Endodermal cell (in vitro differentiated cells): ENCODE results near the gene PHLDA1. TPM values are rescaled to one million over a fixed set of nuclear protein-coding genes. Genes with fewer than 3 reads are reported as not detected.

Source experiments
- DNase-seq: peaks from one replicate; pipeline ENCODE4 v3.0.0-alpha.2; 2017
- H3K27ac ChIP-seq: 2 replicates; pipeline ENCODE4 v1.5.1; 2013; ENCODE audit warnings: mild to moderate bottlenecking, low read depth, low read length, moderate library complexity
- H3K27me3 ChIP-seq: 2 replicates; pipeline ENCODE4 v1.6.1; 2013; ENCODE audit warnings: mild to moderate bottlenecking, low read length, moderate library complexity; ENCODE audit not compliant: insufficient read depth, control insufficient read depth, poor library complexity, severe bottlenecking
- H3K36me3 ChIP-seq: 2 replicates; pipeline ENCODE4 v1.7.0; 2013; ENCODE audit warnings: mild to moderate bottlenecking, low read length, moderate library complexity; ENCODE audit not compliant: control insufficient read depth, insufficient read depth
- H3K4me1 ChIP-seq: one replicate; pipeline ENCODE4 v1.7.0; 2013; ENCODE audit warnings: low read length; ENCODE audit not compliant: control insufficient read depth, insufficient read depth
- H3K4me3 ChIP-seq: 2 replicates; pipeline ENCODE4 v1.5.1; 2013; ENCODE audit warnings: mild to moderate bottlenecking, low read length, moderate library complexity
- H3K9ac ChIP-seq: 2 replicates; pipeline ENCODE4 v1.6.1; 2013; ENCODE audit warnings: mild to moderate bottlenecking, low read length, moderate library complexity; ENCODE audit not compliant: poor library complexity, severe bottlenecking; ENCODE audit errors: extremely low read depth
- H3K9me3 ChIP-seq: 2 replicates; pipeline ENCODE4 v1.6.1; 2013; ENCODE audit warnings: mild to moderate bottlenecking, low read length, moderate library complexity; ENCODE audit not compliant: control insufficient read depth
- H3K27ac Mint-ChIP-seq: 2 replicates; pipeline ENCODE4 v1.8.0; 2020; ENCODE audit warnings: mixed read lengths
- H3K27me3 Mint-ChIP-seq: 2 replicates; pipeline ENCODE4 v1.8.0; 2021; ENCODE audit warnings: mild to moderate bottlenecking, mixed read lengths; ENCODE audit not compliant: insufficient read depth
- H3K36me3 Mint-ChIP-seq: 2 replicates; pipeline ENCODE4 v1.8.0; 2020; ENCODE audit warnings: low read depth, mixed read lengths
- H3K4me1 Mint-ChIP-seq: 2 replicates; pipeline ENCODE4 v1.8.0; 2020; ENCODE audit warnings: mixed read lengths
- H3K4me3 Mint-ChIP-seq: 2 replicates; pipeline ENCODE4 v1.8.0; 2020; ENCODE audit warnings: mild to moderate bottlenecking, moderate library complexity, mixed read lengths
- H3K9me3 Mint-ChIP-seq: 2 replicates; pipeline ENCODE4 v1.8.0; 2020; ENCODE audit warnings: mild to moderate bottlenecking, mixed read lengths
- WGBS, 2 experiments: methylation state at CpG; one replicate each; pipeline versions ENCODE4 v1.1.5 to v1.1.7; 2013; ENCODE audit warnings: missing lambda C conversion rate in 2 of 2, mixed read lengths in 1 of 2; ENCODE audit not compliant: insufficient coverage in 1 of 2, insufficient read length in 1 of 2; 5-methylcytosine and 5-hydroxymethylcytosine counted together
- total RNA-seq, 2 donors: library from RNA; stranded (reverse); fragmentation: NEBNext Ultra II Directional in 1 of 2; extraction: Animal tissue kit (Norgen Biotek cat#: 25700) in 1 of 2; gene quantifications; 2 replicates in 1 of 2; 3 replicates in 1 of 2; pipeline ENCODE4 v1.2.1, GENCODE V29; 2021
- TF ChIP-seq, protein P1 (sequence below): fragments of 200-600 bp; sonication (generic); conservative IDR thresholded peaks from 2 replicates; pipeline ENCODE4 v1.5.0; 2021; ENCODE audit warnings: antibody characterized with exemption, mild to moderate bottlenecking

The PHLDA1 gene
- total RNA-seq, 2 donors from 2014 or later: 3.7 to 16.2 TPM

- H3K27ac ChIP-seq: peak overlapping the region; percentile 80
- H3K9ac ChIP-seq: no peak overlapping the region
- no peaks in the 10 kb centered on the region for H3K36me3 ChIP-seq
- TF ChIP-seq, protein P1, sequence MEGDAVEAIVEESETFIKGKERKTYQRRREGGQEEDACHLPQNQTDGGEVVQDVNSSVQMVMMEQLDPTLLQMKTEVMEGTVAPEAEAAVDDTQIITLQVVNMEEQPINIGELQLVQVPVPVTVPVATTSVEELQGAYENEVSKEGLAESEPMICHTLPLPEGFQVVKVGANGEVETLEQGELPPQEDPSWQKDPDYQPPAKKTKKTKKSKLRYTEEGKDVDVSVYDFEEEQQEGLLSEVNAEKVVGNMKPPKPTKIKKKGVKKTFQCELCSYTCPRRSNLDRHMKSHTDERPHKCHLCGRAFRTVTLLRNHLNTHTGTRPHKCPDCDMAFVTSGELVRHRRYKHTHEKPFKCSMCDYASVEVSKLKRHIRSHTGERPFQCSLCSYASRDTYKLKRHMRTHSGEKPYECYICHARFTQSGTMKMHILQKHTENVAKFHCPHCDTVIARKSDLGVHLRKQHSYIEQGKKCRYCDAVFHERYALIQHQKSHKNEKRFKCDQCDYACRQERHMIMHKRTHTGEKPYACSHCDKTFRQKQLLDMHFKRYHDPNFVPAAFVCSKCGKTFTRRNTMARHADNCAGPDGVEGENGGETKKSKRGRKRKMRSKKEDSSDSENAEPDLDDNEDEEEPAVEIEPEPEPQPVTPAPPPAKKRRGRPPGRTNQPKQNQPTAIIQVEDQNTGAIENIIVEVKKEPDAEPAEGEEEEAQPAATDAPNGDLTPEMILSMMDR: no peak
- Mint-ChIP-seq H3K27ac (no peak overlapping the region), H3K27me3 (no peaks in the 10 kb centered on the region), H3K36me3 (no peaks in the 10 kb centered on the region), H3K9me3 (no peaks in the 10 kb centered on the region), H3K4me1 (peaks cover 30% of the 10 kb centered on the region), H3K4me3 (no peak overlapping the region)
- peaks cover 13% of the 10 kb centered on the region for H3K4me1 ChIP-seq
- WGBS, 2 experiments: 65 to 83% methylated on average over 4 to 5 of the region's 5 CpGs
- no peak for DNase-seq
- H3K27me3 ChIP-seq: no peaks in the 10 kb centered on the region
- H3K9me3 ChIP-seq: no peaks in the 10 kb centered on the region
- no peak overlapping the region for H3K4me3 ChIP-seq
Observed at GRCh38 chr12:75977590-75977951, 54.0 kb downstream of the PHLDA1 start.

DNA sequence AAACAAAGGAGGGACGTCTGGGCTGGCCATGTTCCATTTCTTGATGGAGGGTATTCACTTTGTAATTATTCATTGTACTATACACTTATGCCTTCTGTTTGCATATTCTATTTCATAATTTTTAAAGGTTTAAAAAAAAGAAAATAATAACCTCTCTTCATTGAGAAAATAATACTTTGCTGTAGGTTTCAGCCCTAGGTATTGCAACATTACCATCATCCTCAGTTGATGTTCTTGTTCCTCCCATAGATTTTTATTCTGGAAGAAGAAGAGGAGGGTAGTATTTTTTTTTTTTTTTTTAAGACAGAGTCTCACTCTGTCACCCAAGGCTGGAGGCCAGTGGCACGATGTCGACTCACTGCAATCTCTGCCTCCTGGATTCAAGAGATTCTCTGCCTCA lies 54.7 kb downstream of the PHLDA1 start:
- Histone ChIP-seq H3K4me3 (no peak overlapping the region), H3K36me3 (no peaks in the 10 kb centered on the region), H3K27me3 (no peaks in the 10 kb centered on the region), H3K9ac (no peak overlapping the region), H3K9me3 (no peaks in the 10 kb centered on the region), H3K27ac (no peak overlapping the region), H3K4me1 (peaks cover 13% of the 10 kb centered on the region)
- WGBS, 2 experiments: 86 to 100% methylated on average over 2 to 3 of the region's 3 CpGs
- TF ChIP-seq, protein P1: no peak
- Mint-ChIP-seq H3K4me3 (no peak overlapping the region), H3K27ac (no peak overlapping the region), H3K4me1 (peaks cover 30% of the 10 kb centered on the region), H3K27me3 (no peaks in the 10 kb centered on the region), H3K36me3 (no peaks in the 10 kb centered on the region), H3K9me3 (no peaks in the 10 kb centered on the region)
- no peak for DNase-seq

DNA sequence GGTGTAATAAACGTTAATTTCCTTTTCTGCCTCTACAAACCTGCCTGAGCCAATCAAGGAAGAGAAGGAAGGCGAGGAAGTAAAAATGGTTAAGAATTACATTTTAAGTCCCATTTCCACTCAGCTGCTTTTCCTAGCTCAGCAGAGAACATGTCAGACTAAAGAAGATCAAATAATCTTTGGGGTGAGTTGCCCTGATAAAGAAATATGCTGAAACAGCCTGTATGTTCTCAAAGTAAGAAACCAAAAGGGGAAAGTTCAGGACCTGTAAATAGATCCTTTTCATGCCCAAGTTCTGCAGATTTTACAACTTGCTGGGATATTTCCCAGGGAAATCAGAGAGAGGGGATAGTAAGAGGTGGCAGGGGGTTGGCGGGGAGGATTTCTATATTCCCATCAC lies 55.5 kb downstream of the PHLDA1 start:
- Histone ChIP-seq H3K4me1 (peaks cover 13% of the 10 kb centered on the region), H3K9ac (no peak overlapping the region), H3K27me3 (no peaks in the 10 kb centered on the region), H3K9me3 (no peaks in the 10 kb centered on the region), H3K4me3 (no peak overlapping the region), H3K27ac (no peak overlapping the region), H3K36me3 (no peaks in the 10 kb centered on the region)
- no peak for DNase-seq
- TF ChIP-seq, protein P1: no peak
- Mint-ChIP-seq H3K9me3 (no peaks in the 10 kb centered on the region), H3K27ac (no peak overlapping the region), H3K36me3 (no peaks in the 10 kb centered on the region), H3K4me1 (peaks cover 25% of the 10 kb centered on the region), H3K27me3 (no peaks in the 10 kb centered on the region), H3K4me3 (no peak overlapping the region)
- 88 to 93% methylated on average over 1 to 2 of the region's 3 CpGs for WGBS, 2 experiments
